Adipocyte (in vitro differentiated cells): ENCODE results near the gene SOCS1.

Experiments
- DNase-seq: peaks from one replicate; pipeline ENCODE4 v3.0.0-alpha.2; 2015; ENCODE audit warnings: low read depth
- H3K27me3 ChIP-seq: replicated peaks from 2 replicates; pipeline ENCODE4 v1.7.0; 2013; ENCODE audit warnings: mild to moderate bottlenecking, low read length, moderate library complexity; ENCODE audit not compliant: control insufficient read depth, insufficient read depth
- H3K36me3 ChIP-seq: 2 replicates; pipeline ENCODE4 v1.7.0; 2013; ENCODE audit warnings: low read length, mild to moderate bottlenecking, moderate library complexity; ENCODE audit not compliant: control insufficient read depth, insufficient read depth, severe bottlenecking
- H3K4me1 ChIP-seq: 2 replicates; pipeline ENCODE4 v1.7.0; 2013; ENCODE audit warnings: mild to moderate bottlenecking, low read length, moderate library complexity; ENCODE audit not compliant: control insufficient read depth, insufficient read depth
- H3K4me3 ChIP-seq: 2 replicates; pipeline ENCODE4 v1.7.0; 2013; ENCODE audit warnings: mild to moderate bottlenecking, low read length, moderate library complexity
- H3K9ac ChIP-seq: 2 replicates; pipeline ENCODE4 v1.7.0; 2013; ENCODE audit warnings: mild to moderate bottlenecking, low read length, moderate library complexity
- H3K9me3 ChIP-seq: 2 replicates; pipeline ENCODE4 v1.7.0; 2013; ENCODE audit warnings: mild to moderate bottlenecking, low read length, moderate library complexity; ENCODE audit not compliant: control insufficient read depth

The SOCS1 gene

DNA sequence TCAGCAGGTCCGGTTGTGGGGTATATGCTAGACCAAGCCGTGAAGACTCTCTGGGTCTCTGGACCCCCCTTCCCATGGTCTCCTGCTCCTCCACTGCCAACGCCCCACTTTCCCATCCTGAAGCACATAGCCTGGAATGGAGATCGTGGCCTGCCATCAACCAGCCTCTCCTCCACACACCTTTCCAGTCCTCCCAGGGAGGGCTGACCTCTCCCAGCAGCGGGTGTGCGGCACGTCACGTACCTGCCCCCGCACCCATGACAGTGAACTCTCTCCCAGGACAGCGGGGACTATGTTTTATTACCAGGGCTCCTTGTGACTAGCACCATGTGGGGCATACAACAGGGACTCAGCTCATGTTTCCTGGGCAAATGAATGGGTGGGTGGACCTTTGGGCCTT, 15.6 kb upstream of the SOCS1 start:
- H3K27me3 ChIP-seq, result peaks cover 17% of the 10 kb centered on the region
- no peak overlapping the region for H3K9ac ChIP-seq
- H3K4me1 ChIP-seq, result no peaks in the 10 kb centered on the region
- no peak for DNase-seq
- no peaks in the 10 kb centered on the region for H3K36me3 ChIP-seq
- no peaks in the 10 kb centered on the region for H3K9me3 ChIP-seq
- H3K4me3 ChIP-seq, result no peak overlapping the region

DNA sequence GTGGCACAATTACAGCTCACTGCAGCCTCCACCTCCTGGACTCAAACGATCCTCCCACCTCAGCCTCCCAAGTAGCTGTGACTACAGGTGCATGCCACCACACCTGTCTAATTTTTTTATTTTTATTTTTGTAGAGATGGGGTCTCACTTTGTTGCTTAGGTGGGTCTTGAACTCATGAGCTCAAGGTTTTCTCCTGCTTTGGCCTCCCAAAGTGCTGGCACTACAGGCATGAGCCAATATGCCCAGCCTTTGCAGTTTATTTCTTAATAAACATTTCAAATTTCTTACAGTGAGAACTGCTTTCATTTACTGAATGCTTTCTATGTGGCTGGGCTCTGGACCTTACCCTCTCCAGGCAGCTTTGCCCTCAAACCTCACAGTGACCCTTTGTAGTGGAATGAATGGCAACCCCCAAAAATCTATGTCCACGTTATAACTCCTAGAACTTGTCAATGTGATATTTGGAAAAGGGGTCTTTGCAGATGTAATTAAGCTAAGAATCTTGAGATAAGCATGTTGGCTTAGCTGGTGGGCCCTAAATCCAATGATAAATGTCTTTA, 14.7 kb upstream of the SOCS1 start:
- H3K9me3 ChIP-seq, result no peaks in the 10 kb centered on the region
- DNase-seq, result no peak
- no peak overlapping the region for H3K9ac ChIP-seq
- H3K36me3 ChIP-seq, result no peaks in the 10 kb centered on the region
- no peaks in the 10 kb centered on the region for H3K4me1 ChIP-seq
- peaks cover 18% of the 10 kb centered on the region for H3K27me3 ChIP-seq
- H3K4me3 ChIP-seq, result no peak overlapping the region

DNA sequence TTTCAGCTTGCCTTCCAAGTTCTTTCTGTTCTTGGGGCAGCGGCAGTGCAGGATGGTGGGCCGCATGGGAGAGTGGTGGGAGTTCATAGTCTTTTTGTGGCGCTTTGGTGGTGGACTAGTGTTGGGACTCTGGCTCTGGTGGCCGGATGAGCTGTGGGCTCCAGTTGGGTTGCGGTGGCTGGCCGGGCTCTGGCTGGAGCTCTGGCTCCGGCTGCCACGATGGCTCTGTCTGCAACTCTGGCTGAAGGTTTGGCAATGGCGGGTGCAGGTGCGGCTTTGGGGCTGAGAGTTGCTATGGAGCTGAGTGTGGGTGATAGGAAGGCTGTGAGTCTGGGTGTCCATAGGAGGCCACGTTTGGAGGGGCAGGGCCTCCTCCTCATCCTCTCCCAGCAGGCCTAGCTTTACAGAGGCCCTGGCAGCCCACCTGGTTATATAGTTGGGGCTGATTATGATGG, 12.9 kb upstream of the SOCS1 start, which contains the start of gene TNP2:
Gene TNP2 (minus strand): TSS at position 405 of the 455 bp plus-strand sequence. CDS start 63 bp downstream, at position 342.
- Histone ChIP-seq H3K27me3 (peaks cover 9% of the 10 kb centered on the region), H3K36me3 (no peaks in the 10 kb centered on the region), H3K9me3 (no peaks in the 10 kb centered on the region), H3K9ac (no peak within 1 kb of the TSS), H3K4me1 (no peaks in the 10 kb centered on the region), H3K4me3 (no peak within 1 kb of the TSS)
- DNase-seq, result no peak

DNA sequence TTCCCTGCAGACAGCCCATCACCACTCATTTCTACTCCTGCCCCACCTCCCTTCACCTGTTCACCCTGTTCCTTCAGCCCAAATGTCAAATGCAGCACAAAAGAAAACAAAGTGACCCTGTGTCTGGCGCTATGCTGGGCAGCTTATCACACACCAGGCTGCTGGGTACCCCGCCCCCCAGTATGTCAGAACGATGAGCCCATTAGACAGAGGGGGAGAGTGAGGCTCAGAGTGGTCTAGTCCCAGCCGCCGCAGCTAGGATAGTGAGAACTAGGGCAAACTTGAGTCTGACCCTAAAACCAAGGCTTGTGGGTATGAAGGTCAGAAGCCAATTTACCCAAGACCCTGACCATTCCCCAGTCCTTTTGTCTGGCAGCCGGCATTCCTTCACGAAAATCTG, 9.1 kb upstream of the SOCS1 start:
- peaks cover 4% of the 10 kb centered on the region for H3K27me3 ChIP-seq
- H3K4me1 ChIP-seq, result no peaks in the 10 kb centered on the region
- H3K9ac ChIP-seq, result no peak overlapping the region
- no peak overlapping the region for H3K4me3 ChIP-seq
- no peak for DNase-seq
- H3K9me3 ChIP-seq, result no peaks in the 10 kb centered on the region
- H3K36me3 ChIP-seq, result no peaks in the 10 kb centered on the region

DNA sequence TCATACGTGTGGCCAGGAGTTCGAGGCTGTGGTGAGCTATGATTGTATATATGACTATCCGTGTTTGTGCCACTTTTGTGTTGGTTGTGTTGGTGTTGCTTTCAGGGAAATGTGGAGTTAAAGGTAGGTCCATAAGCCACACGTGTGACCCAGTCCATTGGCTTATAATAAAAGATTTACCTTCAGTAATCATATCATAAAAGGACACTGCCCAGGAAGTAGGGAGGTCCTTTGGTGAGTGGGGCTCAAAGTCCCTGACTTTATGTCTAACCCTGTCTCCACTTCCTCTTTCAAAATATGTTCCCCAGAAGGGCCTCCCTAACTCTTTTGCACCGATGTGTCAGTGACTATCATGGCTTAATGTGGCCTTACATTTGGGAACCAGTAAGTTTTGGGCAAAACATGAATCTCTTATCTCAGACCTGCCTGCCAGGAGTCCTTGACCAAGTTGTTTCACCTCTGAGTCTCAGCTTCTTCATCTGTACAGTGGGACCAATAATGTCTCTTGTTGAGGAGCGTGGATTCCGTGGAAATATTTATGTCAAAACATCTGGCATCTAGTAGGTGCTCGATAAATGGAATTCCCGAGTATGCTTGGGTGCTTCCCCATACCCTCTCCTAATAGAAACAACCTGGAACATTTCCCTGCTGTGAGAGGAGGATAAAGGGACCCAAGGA, 8.3 kb upstream of the SOCS1 start:
- H3K27me3 ChIP-seq, result peaks cover 4% of the 10 kb centered on the region

DNA sequence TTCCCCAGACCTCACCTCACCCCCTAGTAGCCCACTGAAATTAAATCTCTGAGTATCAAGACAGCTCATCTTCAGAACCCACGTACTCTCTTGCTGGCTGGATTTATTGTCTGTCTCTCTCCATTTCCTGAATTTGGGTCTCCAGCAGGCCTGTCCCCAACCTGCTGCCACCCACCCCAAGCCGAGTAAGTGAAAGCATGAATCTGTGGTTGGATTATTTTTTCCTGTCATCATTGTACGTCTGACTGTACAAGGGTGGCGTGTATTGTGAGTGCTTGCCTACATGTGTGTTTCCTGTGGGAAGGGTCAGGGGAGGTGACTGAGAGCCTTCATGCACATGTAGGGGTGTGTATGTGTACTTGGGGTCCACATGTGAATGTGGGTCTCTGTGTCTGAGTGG, 7.7 kb upstream of the SOCS1 start:
- H3K4me1 ChIP-seq, result peaks cover 10% of the 10 kb centered on the region
- H3K27me3 ChIP-seq, result peaks cover 4% of the 10 kb centered on the region
- no peak overlapping the region for H3K9ac ChIP-seq
- DNase-seq, result no peak
- H3K4me3 ChIP-seq, result no peak overlapping the region
- no peaks in the 10 kb centered on the region for H3K9me3 ChIP-seq
- H3K36me3 ChIP-seq, result no peaks in the 10 kb centered on the region

More for the DNA sequence above, 8.3 kb upstream of the SOCS1 start:
- no peak overlapping the region for H3K9ac ChIP-seq
- H3K9me3 ChIP-seq, result no peaks in the 10 kb centered on the region
- no peak overlapping the region for H3K4me3 ChIP-seq
- no peaks in the 10 kb centered on the region for H3K36me3 ChIP-seq
- peaks cover 5% of the 10 kb centered on the region for H3K4me1 ChIP-seq
- no peak for DNase-seq

DNA sequence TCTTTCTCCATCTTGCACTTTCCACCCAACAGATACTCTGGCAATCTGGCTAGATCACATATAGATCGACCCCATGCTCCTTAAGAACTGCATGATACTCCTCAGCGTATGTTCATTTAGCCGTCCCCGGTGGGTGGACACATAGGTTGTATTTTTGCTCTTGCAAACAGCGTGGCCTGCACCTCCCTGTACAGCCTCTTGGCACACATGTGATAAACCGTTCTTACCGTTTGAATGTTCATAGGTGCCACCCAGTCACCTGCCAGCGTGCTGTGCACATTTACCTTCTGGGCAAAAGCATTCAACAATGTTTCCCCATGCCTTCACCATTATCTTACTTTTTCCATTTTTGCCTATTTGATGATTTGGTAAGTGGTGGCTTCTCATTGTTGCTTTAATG, 6.9 kb upstream of the SOCS1 start:
- no peak overlapping the region for H3K9ac ChIP-seq
- H3K36me3 ChIP-seq, result no peaks in the 10 kb centered on the region
- H3K4me1 ChIP-seq, result peaks cover 13% of the 10 kb centered on the region
- no peaks in the 10 kb centered on the region for H3K9me3 ChIP-seq
- H3K4me3 ChIP-seq, result no peak overlapping the region
- DNase-seq, result no peak
- H3K27me3 ChIP-seq, result peaks cover 4% of the 10 kb centered on the region

DNA sequence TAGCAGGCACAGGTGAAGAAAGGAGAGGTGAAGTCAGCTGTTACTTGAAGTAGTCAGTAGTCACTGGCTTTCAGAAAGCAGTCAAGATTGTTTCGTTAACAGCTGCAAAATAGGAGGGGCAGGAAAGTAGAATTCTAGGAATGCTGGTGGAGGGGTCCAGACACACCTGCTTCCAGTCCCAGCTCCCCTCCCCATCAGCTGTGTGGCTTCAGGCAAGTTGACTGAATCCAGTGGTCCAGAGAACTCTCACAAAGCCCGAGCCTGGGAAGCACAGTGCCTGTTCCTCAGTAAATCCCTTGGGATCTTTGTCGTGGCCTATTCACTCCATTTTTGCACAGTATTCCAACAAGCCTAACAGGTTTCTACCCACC, 4.6 kb upstream of the SOCS1 start:
- H3K4me1 ChIP-seq, result peaks cover 18% of the 10 kb centered on the region
- no peak overlapping the region for H3K9ac ChIP-seq
- H3K27me3 ChIP-seq, result peaks cover 2% of the 10 kb centered on the region
- H3K4me3 ChIP-seq, result no peak overlapping the region
- no peaks in the 10 kb centered on the region for H3K36me3 ChIP-seq
- H3K9me3 ChIP-seq, result no peaks in the 10 kb centered on the region
- DNase-seq, result no peak

DNA sequence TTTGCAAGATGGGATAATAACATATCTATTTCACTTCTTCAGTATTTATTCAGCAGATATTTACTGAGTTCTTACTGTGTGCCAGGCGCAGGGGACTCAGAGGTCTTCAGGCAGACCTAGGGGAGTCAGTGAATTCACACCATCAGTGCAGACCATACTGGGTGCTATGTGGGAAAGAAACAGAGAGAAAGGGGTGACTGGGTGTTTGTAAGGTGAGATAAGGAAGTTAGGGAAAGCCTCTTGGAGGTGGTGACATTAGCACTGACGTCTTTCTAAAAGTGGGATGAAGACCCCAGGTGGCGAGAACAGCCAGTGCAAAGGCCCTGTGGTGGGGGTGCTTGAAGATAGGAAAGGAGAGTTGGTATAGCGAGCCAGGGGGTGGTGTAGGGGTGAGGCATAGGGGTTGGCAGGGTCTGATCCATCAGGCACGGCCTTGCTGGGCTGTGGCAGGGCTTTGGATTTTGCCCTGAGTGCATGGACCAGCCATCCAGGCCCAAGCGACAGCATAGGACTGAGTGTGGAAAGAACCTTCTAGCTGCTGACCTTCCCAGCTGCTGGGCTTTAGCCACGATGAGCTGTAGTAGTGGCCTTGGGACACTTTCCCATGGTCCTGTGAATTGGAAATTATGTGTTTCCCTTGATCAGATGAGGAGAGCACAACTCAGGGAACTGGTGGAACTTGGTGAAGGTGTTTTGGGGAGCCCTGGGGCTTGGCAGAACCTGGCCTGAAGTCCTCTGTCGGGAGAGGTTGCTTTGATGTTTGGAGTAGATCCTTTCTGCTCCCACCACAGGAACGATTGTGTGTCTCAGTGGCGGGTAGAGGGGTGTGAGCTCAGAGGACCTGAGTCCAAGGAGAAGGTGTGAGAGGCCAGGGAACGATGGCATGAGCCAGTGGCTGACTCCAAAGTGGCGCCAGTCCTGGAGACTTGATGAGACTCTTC, 3.9 kb upstream of the SOCS1 start:
- H3K4me1 ChIP-seq, result peaks cover 18% of the 10 kb centered on the region
- no peak for DNase-seq
- no peak overlapping the region for H3K4me3 ChIP-seq
- H3K9me3 ChIP-seq, result no peaks in the 10 kb centered on the region
- no peaks in the 10 kb centered on the region for H3K27me3 ChIP-seq
- H3K36me3 ChIP-seq, result no peaks in the 10 kb centered on the region
- no peak overlapping the region for H3K9ac ChIP-seq

DNA sequence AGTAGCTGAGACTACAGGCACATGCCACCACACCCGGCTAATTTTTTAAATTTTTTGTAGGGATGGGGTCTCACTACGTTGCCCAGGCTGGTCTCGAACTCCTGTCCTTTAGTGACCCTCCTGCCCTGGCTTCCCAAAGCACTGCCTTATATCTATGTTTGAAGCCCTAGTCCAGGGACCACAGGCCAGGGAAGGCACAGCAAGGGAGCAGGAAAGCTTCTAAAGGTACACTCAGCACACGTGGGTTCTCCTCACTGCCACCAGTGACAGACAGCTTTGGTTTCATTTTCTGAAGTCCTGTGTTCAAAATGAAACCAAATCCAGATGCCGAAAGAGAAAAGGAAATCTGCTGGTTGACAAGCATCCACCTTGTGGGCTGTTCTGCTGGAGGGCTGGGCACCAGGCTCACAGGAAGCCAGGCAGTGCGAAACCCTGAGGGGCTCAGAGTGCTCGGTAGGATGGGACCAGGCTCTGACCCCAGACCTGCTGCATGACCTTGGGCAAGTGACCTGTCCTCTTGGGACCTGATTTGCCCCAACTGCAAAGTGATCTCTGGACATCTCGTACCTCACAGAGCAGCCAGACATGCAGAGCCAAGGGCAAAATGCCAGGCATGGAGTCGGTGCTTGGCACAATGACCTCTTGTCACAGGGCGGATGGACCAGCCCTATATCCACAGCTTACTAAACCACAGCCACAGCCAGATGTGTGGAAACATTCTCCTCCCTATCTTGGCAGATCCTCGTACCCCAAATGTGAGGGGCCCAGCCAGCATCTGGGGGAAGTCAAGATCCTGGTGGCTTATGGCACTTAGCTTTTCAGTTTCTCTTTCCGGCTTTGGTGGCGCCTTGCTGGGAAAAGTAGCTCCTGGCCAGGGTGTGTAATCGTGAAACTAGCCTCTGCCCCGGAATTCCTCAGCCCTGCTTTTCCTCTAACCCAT, 2.8 kb upstream of the SOCS1 start:
- peak; percentile 21 for DNase-seq
- H3K9ac ChIP-seq, result no peak overlapping the region
- no peaks in the 10 kb centered on the region for H3K36me3 ChIP-seq
- no peaks in the 10 kb centered on the region for H3K9me3 ChIP-seq
- H3K4me3 ChIP-seq, result peak overlapping the region; percentile 44
- H3K4me1 ChIP-seq, result peaks cover 22% of the 10 kb centered on the region
- H3K27me3 ChIP-seq, result no peaks in the 10 kb centered on the region
